Gastrocnemius medialis (tissue), 4 donors: ENCODE data around the gene PLEKHH3. TPM values are rescaled to one million over a fixed set of nuclear protein-coding genes. Genes with fewer than 3 reads are reported as not detected.

Source experiments
- ATAC-seq, 2 donors: fragments of 150-250 bp; one replicate each; pipeline ENCODE4 v1.9.1; 2016
- DNase-seq, 2 donors: peaks; one replicate each; pipeline ENCODE4 v3.0.0-alpha.2; 2019
- H3K27ac ChIP-seq, 4 donors: fragments of 200-600 bp; sonication (generic); 1 replicate in 1 of 4; 2 replicates in 3 of 4; pipeline ENCODE4 v1.5.1; 2016 to 2018; ENCODE audit warnings: mild to moderate bottlenecking in 2 of 4, moderate library complexity in 1 of 4
- H3K27me3 ChIP-seq, 3 donors: fragments of 200-600 bp; sonication (generic) in 2 of 3; 1 replicate in 1 of 3; 2 replicates in 2 of 3; pipeline versions ENCODE4 v1.5.1 to v1.6.0; 2016 to 2019; ENCODE audit warnings: mild to moderate bottlenecking in 1 of 3, moderate library complexity in 1 of 3
- H3K36me3 ChIP-seq, 2 donors: fragments of 200-600 bp; sonication (generic) in 1 of 2; one replicate each; pipeline ENCODE4 v1.5.1; 2017 to 2018
- H3K4me1 ChIP-seq, 2 donors: fragments of 200-600 bp; sonication (generic) in 1 of 2; one replicate each; pipeline ENCODE4 v1.5.1; 2016 to 2017; ENCODE audit warnings: mild to moderate bottlenecking in 2 of 2
- H3K4me3 ChIP-seq, 4 donors: fragments of 200-600 bp; sonication (generic) in 3 of 4; 1 replicate in 1 of 4; 2 replicates in 3 of 4; pipeline ENCODE4 v1.5.1; 2016 to 2019; ENCODE audit warnings: mild to moderate bottlenecking in 2 of 4
- H3K9me3 ChIP-seq, 3 donors: fragments of 200-600 bp; sonication (generic) in 2 of 3; 1 replicate in 1 of 3; 2 replicates in 2 of 3; pipeline ENCODE4 v1.5.1; 2016 to 2019
- POLR2A ChIP-seq, 2 donors: fragments of 450-650 bp; IDR thresholded peaks; one replicate each; pipeline ENCODE4 v1.6.1; 2017; ENCODE audit warnings: antibody characterized with exemption in 2 of 2, mild to moderate bottlenecking in 2 of 2, moderate library complexity in 2 of 2
- in situ Hi-C, 4 donors: fragments of 200-750 bp; cut with MboI; loops; one replicate each; pipeline versions ENCODE4 v1.15.0 to v1.8.0; 2017; ENCODE audit warnings: low sequenced_read_pairs in 4 of 4
- intact Hi-C: fragments of 100-400 bp; cut with DNase I; formaldehyde crosslinking; loops from one replicate; pipeline ENCODE4 v1.15.1; 2023; ENCODE audit warnings: low total_unique reads
- total RNA-seq, 4 donors: library from RNA; depleted of rRNA; stranded (reverse); fragments of >200 nt; gene quantifications; one replicate each; pipeline versions ENCODE4 v1.1.0 to v1.2.3, GENCODE V29; 2016
- TF ChIP-seq, protein P1 (sequence below), 5 experiments: fragments of 450-650 bp in 3 of 5; fragments of 200-600 bp in 2 of 5; sonication (generic) in 2 of 5; IDR thresholded peaks in 4 of 5; conservative IDR thresholded peaks in 1 of 5; 1 replicate in 4 of 5; 2 replicates in 1 of 5; pipeline ENCODE4 v1.5.1; 2016 to 2019; ENCODE audit warnings: antibody characterized with exemption in 5 of 5, mild to moderate bottlenecking in 3 of 5, moderate library complexity in 3 of 5

The PLEKHH3 gene
- total RNA-seq, 4 donors from 2014 or later, result 13.4 to 36.0 (median 31.3) TPM

DNA sequence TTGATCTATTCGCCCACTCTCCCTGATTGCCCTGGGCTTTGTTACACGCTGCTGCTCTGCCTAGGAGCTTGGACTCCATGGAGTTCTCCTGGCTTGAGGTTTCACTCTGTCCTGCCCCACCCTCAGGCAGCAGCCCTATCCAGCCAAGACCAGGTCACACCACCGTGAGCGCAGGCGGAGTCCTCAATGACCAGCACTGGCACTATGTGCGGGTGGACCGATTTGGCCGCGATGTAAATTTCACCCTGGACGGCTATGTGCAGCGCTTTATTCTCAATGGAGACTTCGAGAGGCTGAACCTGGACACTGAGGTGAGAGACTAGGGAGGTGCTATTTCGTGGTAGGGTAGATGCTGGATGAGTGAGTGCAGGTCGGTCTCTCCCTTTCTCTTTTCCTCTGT, 9.0 kb upstream of the PLEKHH3 start:
- DNase-seq (no peak), ATAC-seq (no peak)
- Histone ChIP-seq H3K36me3 (no peaks in the 10 kb centered on the region), H3K27me3 (no peaks in the 10 kb centered on the region), H3K27ac (no peak overlapping the region), H3K4me3 (no peak overlapping the region), H3K9me3 (no peaks in the 10 kb centered on the region), H3K4me1 (peaks cover 25 to 31% of the 10 kb centered on the region in 2 donors)
- intact Hi-C loops (no loop called here), in situ Hi-C loops (loop anchor here in 3 of 4 donors (10.0 to 25.0 kb wide), 2 partner anchors 99 to 101 kb away; partner anchors contain the start of gene PSMC3IP (in 2 of the 3))
- TF ChIP-seq, protein P1, sequence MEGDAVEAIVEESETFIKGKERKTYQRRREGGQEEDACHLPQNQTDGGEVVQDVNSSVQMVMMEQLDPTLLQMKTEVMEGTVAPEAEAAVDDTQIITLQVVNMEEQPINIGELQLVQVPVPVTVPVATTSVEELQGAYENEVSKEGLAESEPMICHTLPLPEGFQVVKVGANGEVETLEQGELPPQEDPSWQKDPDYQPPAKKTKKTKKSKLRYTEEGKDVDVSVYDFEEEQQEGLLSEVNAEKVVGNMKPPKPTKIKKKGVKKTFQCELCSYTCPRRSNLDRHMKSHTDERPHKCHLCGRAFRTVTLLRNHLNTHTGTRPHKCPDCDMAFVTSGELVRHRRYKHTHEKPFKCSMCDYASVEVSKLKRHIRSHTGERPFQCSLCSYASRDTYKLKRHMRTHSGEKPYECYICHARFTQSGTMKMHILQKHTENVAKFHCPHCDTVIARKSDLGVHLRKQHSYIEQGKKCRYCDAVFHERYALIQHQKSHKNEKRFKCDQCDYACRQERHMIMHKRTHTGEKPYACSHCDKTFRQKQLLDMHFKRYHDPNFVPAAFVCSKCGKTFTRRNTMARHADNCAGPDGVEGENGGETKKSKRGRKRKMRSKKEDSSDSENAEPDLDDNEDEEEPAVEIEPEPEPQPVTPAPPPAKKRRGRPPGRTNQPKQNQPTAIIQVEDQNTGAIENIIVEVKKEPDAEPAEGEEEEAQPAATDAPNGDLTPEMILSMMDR (IDR thresholded peaks at IDR 0.05 in 4 of 5, conservative IDR thresholded peaks at IDR 0.05 in 1 of 5), result no peak
- TF ChIP-seq POLR2A (IDR thresholded peaks at IDR 0.05), result no peak

DNA sequence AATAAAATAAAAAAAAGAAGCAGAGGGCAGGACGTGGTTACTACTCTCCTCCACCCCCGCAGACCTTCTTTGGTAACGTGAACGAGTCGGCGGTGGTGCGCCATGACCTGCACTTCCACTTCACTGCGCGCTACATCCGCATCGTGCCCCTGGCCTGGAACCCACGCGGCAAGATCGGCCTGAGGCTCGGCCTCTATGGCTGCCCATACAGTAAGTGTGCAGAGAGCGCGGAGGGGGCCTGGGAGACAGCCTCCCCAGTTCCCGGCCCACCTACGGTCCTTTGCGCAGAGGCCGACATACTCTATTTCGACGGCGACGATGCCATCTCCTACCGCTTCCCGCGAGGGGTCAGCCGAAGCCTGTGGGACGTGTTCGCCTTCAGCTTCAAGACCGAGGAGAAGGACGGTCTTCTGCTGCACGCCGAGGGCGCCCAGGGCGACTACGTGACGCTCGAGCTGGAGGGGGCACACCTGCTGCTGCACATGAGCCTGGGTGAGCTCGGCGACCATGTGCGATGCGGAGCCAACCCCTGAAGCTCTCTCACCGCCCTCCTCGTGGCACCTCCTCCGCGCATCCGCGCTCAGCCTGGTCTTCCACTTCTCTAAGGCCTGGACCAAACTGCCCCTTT, 8.2 kb upstream of the PLEKHH3 start:
- Histone ChIP-seq H3K36me3 (no peaks in the 10 kb centered on the region), H3K4me3 (no peak overlapping the region), H3K27me3 (no peaks in the 10 kb centered on the region), H3K9me3 (no peaks in the 10 kb centered on the region), H3K27ac (no peak overlapping the region), H3K4me1 (peaks cover 32 to 39% of the 10 kb centered on the region in 2 donors)
- DNase-seq (no peak), ATAC-seq (no peak)
- TF ChIP-seq, protein P1 (IDR thresholded peaks at IDR 0.05 in 4 of 5, conservative IDR thresholded peaks at IDR 0.05 in 1 of 5), result no peak
- no peak for TF ChIP-seq POLR2A (IDR thresholded peaks at IDR 0.05)
- intact Hi-C loops (no loop called here), in situ Hi-C loops (loop anchor here (5.0 to 25.0 kb wide), 3 partner anchors 98 to 108 kb away; partner anchors contain the start of gene PSMC3IP (in 3 of the 4))

DNA sequence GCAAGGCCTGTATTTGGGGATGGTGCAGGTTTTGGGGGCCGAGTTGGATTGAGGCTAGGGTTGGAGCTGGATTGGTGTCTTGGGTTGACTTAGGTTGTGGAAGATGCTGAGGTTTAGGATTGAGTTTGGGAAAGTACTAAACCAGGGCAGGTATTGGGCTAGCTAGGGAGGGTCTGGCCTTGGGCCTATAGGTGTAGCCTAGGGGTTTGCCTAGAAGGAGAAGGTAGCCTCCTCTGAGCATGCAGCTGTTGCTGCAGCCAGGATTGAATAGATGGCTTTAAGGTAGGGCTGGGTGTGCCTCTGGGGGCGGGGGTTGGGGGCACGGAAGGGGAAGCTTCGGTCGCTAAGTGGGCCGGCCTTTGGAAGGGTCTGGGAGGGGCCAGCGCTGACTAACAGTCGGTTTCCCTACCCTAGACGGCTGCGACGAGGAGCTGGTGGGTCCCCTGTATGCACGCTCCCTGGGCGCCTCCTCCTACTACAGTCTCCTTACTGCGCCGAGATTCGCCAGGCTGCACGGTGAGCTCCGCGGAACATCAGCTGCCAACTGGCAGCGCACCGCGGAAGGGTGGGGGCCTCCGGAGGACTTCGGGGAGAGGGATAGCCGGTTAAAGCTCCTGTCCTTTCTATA, 6.7 kb upstream of the PLEKHH3 start:
- Histone ChIP-seq H3K4me3 (peak overlapping the region; percentile 34 to 58 (median 44)), H3K4me1 (peaks cover 46 to 49% of the 10 kb centered on the region in 2 donors), H3K36me3 (no peaks in the 10 kb centered on the region), H3K9me3 (no peaks in the 10 kb centered on the region), H3K27ac (peak overlapping the region in 3 of 4 donors; percentile 35 to 52 (median 39)), H3K27me3 (no peaks in the 10 kb centered on the region)
- intact Hi-C loops, result no loop called here
- DNase-seq (no peak), ATAC-seq (no peak)
- no peak for TF ChIP-seq POLR2A (IDR thresholded peaks at IDR 0.05)
- TF ChIP-seq, protein P1 (IDR thresholded peaks at IDR 0.05 in 4 of 5, conservative IDR thresholded peaks at IDR 0.05 in 1 of 5), result no peak
- in situ Hi-C loops, result loop anchor here (5.0 to 25.0 kb wide), 3 partner anchors 96 to 106 kb away; partner anchors contain the start of gene PSMC3IP (in 3 of the 4)

DNA sequence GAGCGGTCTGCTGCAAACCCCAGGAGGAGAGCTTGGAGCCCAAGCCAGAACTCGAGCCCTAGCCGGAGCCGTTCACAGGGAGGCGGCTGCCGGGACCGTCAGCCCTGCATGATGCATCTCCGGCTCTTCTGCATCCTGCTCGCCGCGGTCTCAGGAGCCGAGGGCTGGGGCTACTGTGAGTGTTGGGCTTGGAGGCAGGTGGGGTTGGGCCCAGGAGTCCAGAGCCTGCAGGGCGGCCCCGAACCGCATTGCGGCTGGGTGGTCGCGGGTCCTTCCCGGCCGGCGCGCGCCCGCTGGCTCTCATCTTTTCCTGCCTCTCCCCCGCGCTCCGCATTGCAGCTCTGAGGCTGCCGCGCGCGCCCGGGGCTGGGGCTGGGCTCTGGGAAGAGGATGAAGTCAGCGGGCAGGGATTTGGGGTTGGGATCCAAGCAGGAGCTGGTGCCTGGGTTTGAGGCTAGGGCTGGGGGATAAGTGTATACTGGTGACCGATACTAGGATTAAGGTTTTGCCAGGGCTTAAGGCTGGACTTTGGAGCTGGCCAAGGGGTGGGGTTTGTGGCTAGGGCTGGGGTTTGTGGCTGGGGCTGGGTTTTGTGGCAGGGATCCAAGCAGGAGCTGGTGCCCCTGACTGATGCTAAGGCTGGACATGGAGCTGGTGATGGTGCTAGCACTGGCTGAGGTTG, 6.1 kb upstream of the PLEKHH3 start:
- H3K4me1 ChIP-seq, result peaks cover 48 to 51% of the 10 kb centered on the region in 2 donors
- peak overlapping the region; percentile 33 to 58 (median 42) for H3K4me3 ChIP-seq
- no peaks in the 10 kb centered on the region for H3K9me3 ChIP-seq
- H3K27me3 ChIP-seq, result no peaks in the 10 kb centered on the region
- in situ Hi-C loops, result loop anchor here (5.0 to 25.0 kb wide), 3 partner anchors 96 to 106 kb away; partner anchors contain the start of gene PSMC3IP (in 3 of the 4)
- H3K27ac ChIP-seq, result peak overlapping the region; percentile 41 to 96 (median 52)
- TF ChIP-seq, protein P1 (IDR thresholded peaks at IDR 0.05 in 4 of 5, conservative IDR thresholded peaks at IDR 0.05 in 1 of 5), result no peak
- TF ChIP-seq POLR2A (IDR thresholded peaks at IDR 0.05), result no peak
- ATAC-seq (no peak), DNase-seq (no peak)
- H3K36me3 ChIP-seq, result no peaks in the 10 kb centered on the region
- intact Hi-C loops, result no loop called here
